GM19468 (cell line): ENCODE results near the gene TREX2.

ENCODE experiments used
- ATAC-seq: cut with Tn5 transposase; IDR thresholded peaks from one replicate; pipeline ENCODE4 v1.9.1; 2021; ENCODE audit warnings: mild to moderate bottlenecking, moderate library complexity, moderate number of reproducible peaks; ENCODE audit not compliant: unreplicated experiment; ENCODE audit errors: extremely low read depth

The TREX2 gene

GRCh38 chrX:153476666-153477363 lies 31.0 kb upstream of the TREX2 start:
- no peak for ATAC-seq

GRCh38 chrX:153475751-153476281 lies 30.0 kb upstream of the TREX2 start:
- ATAC-seq, result no peak

GRCh38 chrX:153475271-153475670 lies 29.4 kb upstream of the TREX2 start:
- ATAC-seq, result no peak

GRCh38 chrX:153474718-153475117 lies 28.9 kb upstream of the TREX2 start:
- no peak for ATAC-seq

- ATAC-seq, result no peak
Measured at GRCh38 chrX:153474266-153474665, 28.4 kb upstream of the TREX2 start.

- ATAC-seq, result no peak
Measured at GRCh38 chrX:153473126-153473525, 27.3 kb upstream of the TREX2 start.

- ATAC-seq, result no peak
Measured at GRCh38 chrX:153471663-153472280, 25.9 kb upstream of the TREX2 start.

- ATAC-seq, result peak; percentile 28
Measured at GRCh38 chrX:153470411-153471363, 24.8 kb upstream of the TREX2 start, which contains the start of gene HAUS7. Gene HAUS7 (minus strand): TSS chrX:153470576. CDS start chrX:153470557, 19 bp downstream.

GRCh38 chrX:153469811-153470410 lies 24.1 kb upstream of the TREX2 start:
- peak; percentile 19 for ATAC-seq

GRCh38 chrX:153468008-153468580 lies 22.2 kb upstream of the TREX2 start:
- no peak for ATAC-seq

- ATAC-seq, result no peak
Measured at GRCh38 chrX:153465691-153466380, 20.0 kb upstream of the TREX2 start.

- ATAC-seq, result no peak
Measured at GRCh38 chrX:153464116-153464515, 18.3 kb upstream of the TREX2 start.

GRCh38 chrX:153463556-153463955 lies 17.7 kb upstream of the TREX2 start:
- ATAC-seq, result no peak

- ATAC-seq, result no peak
Measured at GRCh38 chrX:153463031-153463430, 17.2 kb upstream of the TREX2 start.

GRCh38 chrX:153462291-153462690 lies 16.4 kb upstream of the TREX2 start:
- ATAC-seq, result no peak

GRCh38 chrX:153460826-153461225 lies 15.0 kb upstream of the TREX2 start:
- ATAC-seq, result no peak

GRCh38 chrX:153459986-153460385 lies 14.1 kb upstream of the TREX2 start:
- no peak for ATAC-seq

- no peak for ATAC-seq
Measured at GRCh38 chrX:153458476-153458875, 12.6 kb upstream of the TREX2 start.

- ATAC-seq, result no peak
Measured at GRCh38 chrX:153457827-153458466, 12.1 kb upstream of the TREX2 start.
